Endothelial cell of umbilical vein (primary cell): ENCODE data around the gene C15orf39. TPM values are rescaled to one million over a fixed set of nuclear protein-coding genes. Genes with fewer than 3 reads are reported as not detected.
"Not testable (repeated sequence)": the region's sequence is repeated elsewhere in the genome, so short reads cannot be mapped to it uniquely, and the experiment has no call there.

ENCODE experiments used
- BruUV-seq: library from RNA; stranded (reverse); fragments of 400-500 nt; replicated peaks from 2 replicates; lab custom pipeline; 2021; lab: Mats Ljungman, UMichigan
- CTCF ChIA-PET: fragments of 300-600, 350-600 bp; sonication (Branson Sonifier 250); formaldehyde crosslinking; loops from one replicate; lab custom pipeline; 2021; ENCODE audit warnings: antibody characterized with exemption, inconsistent platforms; lab: Charles Lee
- POLR2A ChIA-PET: fragments of 300-600, 350-600 bp; sonication (Branson Sonifier 250); formaldehyde crosslinking; loops from one replicate; lab custom pipeline; 2021; ENCODE audit warnings: antibody characterized with exemption, inconsistent platforms; lab: Charles Lee
- DNase-seq: peaks from one replicate; pipeline ENCODE4 v3.0.0-alpha.2; 2011; ENCODE audit warnings: low read depth, low spot score
- FAIRE-seq: peaks from 2 replicates; lab custom pipeline; 2011; peaks lifted over from hg19 to GRCh38; lab: Jason Lieb, UNC
- H2AFZ ChIP-seq: 2 replicates; pipeline ENCODE4 v1.6.0; 2012; ENCODE audit warnings: low read depth, low read length, control low read depth, inconsistent platforms
- H3K27ac ChIP-seq: 2 replicates; pipeline ENCODE4 v1.5.1; 2011; ENCODE audit warnings: low read depth, mild to moderate bottlenecking, control low read depth, low read length, moderate library complexity; ENCODE audit not compliant: insufficient read depth
- H3K27me3 ChIP-seq, 2 experiments: 2 replicates each; pipeline versions ENCODE4 v1.6.0 to v1.6.1; 2011; ENCODE audit warnings: low read length in 2 of 2, mixed read lengths in 1 of 2; ENCODE audit not compliant: control insufficient read depth in 2 of 2, insufficient read depth in 2 of 2
- H3K36me3 ChIP-seq, 2 experiments: 2 replicates in 1 of 2; 3 replicates in 1 of 2; pipeline ENCODE4 v1.5.1; 2011; ENCODE audit warnings: low read length in 2 of 2, mild to moderate bottlenecking in 1 of 2, moderate library complexity in 1 of 2; ENCODE audit not compliant: control insufficient read depth in 2 of 2, insufficient read depth in 2 of 2; ENCODE audit errors: extremely low read depth in 1 of 2
- H3K4me1 ChIP-seq: 3 replicates; pipeline ENCODE4 v1.5.1; 2011; ENCODE audit warnings: mild to moderate bottlenecking, low read length; ENCODE audit not compliant: control insufficient read depth, insufficient read depth; ENCODE audit errors: extremely low read depth
- H3K4me2 ChIP-seq: 2 replicates; pipeline ENCODE4 v1.6.1; 2011; ENCODE audit warnings: low read length, control low read depth, mixed read lengths; ENCODE audit not compliant: insufficient read depth
- H3K4me3 ChIP-seq, 3 experiments: fragments of 200-600 bp in 1 of 3; sonication (generic), shearing (Covaris generic) in 1 of 3; replicated peaks in 1 of 3; 2 replicates each; pipeline ENCODE4 v1.5.1; 2011 to 2016; ENCODE audit warnings: control low read depth in 3 of 3, low read length in 3 of 3, mild to moderate bottlenecking in 2 of 3, inconsistent platforms in 1 of 3, low read depth in 1 of 3, moderate library complexity in 1 of 3; ENCODE audit not compliant: insufficient read depth in 1 of 3
- H3K79me2 ChIP-seq: 2 replicates; pipeline ENCODE4 v1.6.0; 2012; ENCODE audit warnings: low read length, inconsistent platforms; ENCODE audit not compliant: control insufficient read depth, insufficient read depth
- H3K9ac ChIP-seq: replicated peaks from 2 replicates; pipeline ENCODE3; 2011; ENCODE audit warnings: low read length, control low read depth; ENCODE audit not compliant: insufficient read depth; ENCODE audit errors: extremely low read depth
- H3K9me1 ChIP-seq: replicated peaks from 3 replicates; pipeline ENCODE4 v1.6.0; 2011; ENCODE audit warnings: mild to moderate bottlenecking, low read length; ENCODE audit not compliant: control insufficient read depth, insufficient read depth; ENCODE audit errors: extremely low read depth
- H3K9me3 ChIP-seq: replicated peaks from 2 replicates; pipeline ENCODE4 v1.5.1; 2012; ENCODE audit warnings: low read length, inconsistent platforms; ENCODE audit not compliant: control insufficient read depth, insufficient read depth
- H4K20me1 ChIP-seq: replicated peaks from 2 replicates; pipeline ENCODE3; 2011; ENCODE audit warnings: mild to moderate bottlenecking, low read length; ENCODE audit not compliant: control insufficient read depth, insufficient read depth; ENCODE audit errors: extremely low read depth
- CTCF ChIP-seq, 2 donors: IDR thresholded peaks; 1 replicate in 1 of 2; 2 replicates in 1 of 2; pipeline ENCODE4 v1.5.1; 2011; ENCODE audit warnings: low read length in 2 of 2, mild to moderate bottlenecking in 2 of 2, moderate library complexity in 2 of 2, control low read depth in 1 of 2, inconsistent platforms in 1 of 2, low read depth in 1 of 2; ENCODE audit not compliant: insufficient read depth in 1 of 2; ENCODE audit errors: extremely low read depth in 1 of 2
- EZH2 ChIP-seq: IDR thresholded peaks from 2 replicates; pipeline ENCODE4 v1.6.1; 2012; ENCODE audit warnings: borderline replicate concordance, low read depth, mild to moderate bottlenecking, moderate library complexity, low read length, inconsistent platforms; ENCODE audit not compliant: severe bottlenecking
- FOS ChIP-seq: IDR thresholded peaks from 2 replicates; pipeline ENCODE4 v1.6.1; 2011; ENCODE audit warnings: mild to moderate bottlenecking, low read length, moderate library complexity, borderline replicate concordance; ENCODE audit not compliant: insufficient read depth
- GATA2 ChIP-seq: IDR thresholded peaks from 2 replicates; pipeline ENCODE4 v1.7.0; 2011; ENCODE audit warnings: low read depth, mild to moderate bottlenecking, moderate library complexity, mixed read lengths, low read length; ENCODE audit not compliant: insufficient read length, insufficient read depth
- JUN ChIP-seq: IDR thresholded peaks from 2 replicates; pipeline ENCODE4 v1.6.1; 2011; ENCODE audit warnings: borderline replicate concordance, low read depth; ENCODE audit not compliant: insufficient read length, insufficient read depth
- MAX ChIP-seq: IDR thresholded peaks from 2 replicates; pipeline ENCODE4 v1.6.1; 2011; ENCODE audit not compliant: insufficient read depth, insufficient read length
- MYC ChIP-seq: IDR thresholded peaks from one replicate; pipeline ENCODE4 v1.6.1; 2011; ENCODE audit warnings: mild to moderate bottlenecking, low read depth, low read length
- POLR2A ChIP-seq: IDR thresholded peaks from 2 replicates; pipeline ENCODE4 v1.6.1; 2012; ENCODE audit warnings: low read depth, mild to moderate bottlenecking, control low read depth, low read length
- POLR2AphosphoS5 ChIP-seq: IDR thresholded peaks from 2 replicates; pipeline ENCODE4 v1.6.1; 2012; ENCODE audit warnings: low read depth, mild to moderate bottlenecking, control low read depth, low read length, moderate library complexity; ENCODE audit not compliant: insufficient read depth
- dilution Hi-C: fragments of 300-500 bp; cut with MboI; formaldehyde crosslinking; loops from one replicate; pipeline ENCODE4 v1.15.0; 2019; ENCODE audit warnings: low sequenced_read_pairs; ENCODE audit not compliant: extremely low pct_ligation_motif_present
- intact Hi-C: fragments of 100-400 bp; cut with micrococcal nuclease; formaldehyde crosslinking; loops from one replicate; pipeline ENCODE4 v1.10.0; 2022
- polyA plus RNA-seq, 4 experiments: library from polyadenylated mRNA; depleted of rRNA in 3 of 4; stranded (reverse) in 3 of 4; unstranded in 1 of 4; fragments of >200 nt; gene quantifications; 2 replicates each; pipeline versions ENCODE4 v1.2.1 to v1.2.3, GENCODE V29; 2011 to 2012; ENCODE audit warnings: missing spikeins in 1 of 4
- total RNA-seq: library from RNA; stranded (reverse); gene quantifications from 2 replicates; pipeline ENCODE4 v1.2.3, GENCODE V29; 2021

Gene C15orf39
- total and polyA plus RNA-seq, 2 donors (not counting 3 experiments of a cell fraction or from before 2014, with no cell fraction given): 14.8 to 36.1 TPM

GRCh38 chr15:75238150-75238549 lies 36.5 kb downstream of the C15orf39 start:
- ChIA-PET POLR2A (no interaction called here), CTCF (no interaction called here)
- no peak for DNase-seq
- H3K9me3 ChIP-seq: no peaks in the 10 kb centered on the region
- H3K4me1 ChIP-seq: no peaks in the 10 kb centered on the region
- H3K9ac ChIP-seq: no peak overlapping the region
- no peaks in the 10 kb centered on the region for H3K79me2 ChIP-seq
- TF ChIP-seq MAX (no peak), CTCF (IDR thresholded peaks at IDR 0.05; ENCODE audit: extremely low read depth in 1 of 2, insufficient read depth in 1 of 2, low read depth in 1 of 2, low read length in 2 of 2) (no peak), MYC (no peak), JUN (no peak), EZH2 (no peak), GATA2 (no peak), POLR2AphosphoS5 (no peak), FOS (no peak), POLR2A (no peak)
- no peaks in the 10 kb centered on the region for H3K9me1 ChIP-seq
- BruUV-seq: no TSS peak
- H3K27me3 ChIP-seq: peaks cover 5 to 11% of the 10 kb centered on the region in 2 experiments
- no peak overlapping the region for H3K27ac ChIP-seq
- no peak overlapping the region for H3K4me2 ChIP-seq
- H4K20me1 ChIP-seq: no peaks in the 10 kb centered on the region
- H2AFZ ChIP-seq: no peak overlapping the region
- H3K36me3 ChIP-seq: no peaks in the 10 kb centered on the region
- dilution Hi-C loops: no loop called here
- no peak overlapping the region for H3K4me3 ChIP-seq
- intact Hi-C loops: no loop called here
- FAIRE-seq: no peak

GRCh38 chr15:75245741-75246140 lies 44.1 kb downstream of the C15orf39 start:
- H2AFZ ChIP-seq, H3K36me3 ChIP-seq, intact Hi-C loops, H3K4me3 ChIP-seq, FAIRE-seq, H4K20me1 ChIP-seq, H3K9ac ChIP-seq, H3K4me2 ChIP-seq, POLR2A ChIA-PET, H3K4me1 ChIP-seq, BruUV-seq, H3K9me1 ChIP-seq, CTCF ChIA-PET, DNase-seq, H3K9me3 ChIP-seq, H3K79me2 ChIP-seq, dilution Hi-C loops, H3K27ac ChIP-seq: not testable (repeated sequence)
- H3K27me3 ChIP-seq: peaks cover 11 to 25% of the 10 kb centered on the region in 2 experiments

- H2AFZ ChIP-seq, H4K20me1 ChIP-seq, DNase-seq, H3K36me3 ChIP-seq, FAIRE-seq, intact Hi-C loops, H3K4me1 ChIP-seq, H3K4me2 ChIP-seq, H3K9me1 ChIP-seq, H3K4me3 ChIP-seq, POLR2A ChIA-PET, H3K9ac ChIP-seq, CTCF ChIA-PET, BruUV-seq, H3K27ac ChIP-seq, H3K79me2 ChIP-seq, dilution Hi-C loops, H3K9me3 ChIP-seq: not testable (repeated sequence)
- H3K27me3 ChIP-seq: peaks cover 19 to 30% of the 10 kb centered on the region in 2 experiments
Observed at GRCh38 chr15:75248991-75249390, 47.3 kb downstream of the C15orf39 start.
